HG03432 (cell line): ENCODE results near the gene YAP1.

Experiments
- ATAC-seq: cut with Tn5 transposase; IDR thresholded peaks from one replicate; pipeline ENCODE4 v1.9.1; 2021; ENCODE audit warnings: mild to moderate bottlenecking, moderate library complexity; ENCODE audit not compliant: unreplicated experiment

YAP1 gene

DNA sequence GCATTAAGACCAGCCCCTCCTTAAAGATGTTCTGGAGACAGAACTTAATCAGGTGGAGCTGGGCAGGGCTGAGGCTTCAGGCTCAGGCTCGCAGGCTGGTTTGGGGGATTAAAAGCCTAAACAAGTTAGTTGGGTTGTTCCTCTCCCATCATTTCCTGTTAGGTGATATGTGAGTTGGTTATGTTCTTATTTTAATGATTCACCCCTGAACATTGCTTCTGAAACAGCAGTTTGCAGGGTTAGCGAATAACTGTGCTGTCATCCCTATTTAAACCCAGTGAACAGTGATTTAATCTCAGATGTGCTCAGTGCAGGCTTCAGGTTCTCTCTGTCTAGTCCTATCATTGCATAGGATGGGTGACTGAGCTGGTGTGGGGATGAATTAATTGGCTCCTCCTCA is 159.7 kb downstream of the YAP1 start:
- ATAC-seq = no peak

DNA sequence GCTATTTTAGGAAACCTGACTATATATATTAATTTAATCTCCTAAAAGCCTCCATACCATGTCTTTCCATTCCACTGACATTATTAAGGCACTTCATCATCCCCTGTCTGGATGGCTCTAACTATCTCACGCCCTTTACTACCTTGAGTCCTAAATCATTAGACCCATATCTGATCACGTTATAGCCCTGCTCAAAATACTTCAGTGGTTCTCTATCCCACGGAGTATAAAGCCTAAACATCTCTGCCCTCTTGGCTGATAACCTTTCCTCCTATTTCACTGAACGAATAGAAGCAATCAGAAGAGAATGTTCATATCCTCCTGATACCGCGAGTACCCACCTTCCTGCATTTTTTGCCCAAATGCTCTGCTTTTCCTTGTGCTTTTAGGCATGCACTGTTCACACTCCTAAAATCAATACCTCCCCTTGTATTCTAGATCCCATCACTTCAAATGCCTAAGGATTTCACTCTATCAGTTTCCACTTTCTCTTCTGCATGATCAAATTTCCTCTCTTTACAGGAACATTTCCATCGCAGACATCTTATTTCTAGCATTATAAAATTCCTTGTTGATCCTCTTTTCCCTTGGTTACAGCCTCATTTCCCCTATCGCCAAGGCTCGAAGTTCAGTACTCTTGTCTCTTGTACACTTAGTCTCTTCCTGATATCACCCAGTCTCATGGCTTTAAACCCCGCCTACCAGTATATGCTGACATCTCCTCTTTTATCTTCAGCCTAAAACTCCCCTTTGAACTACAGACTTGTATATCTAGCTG is 162.0 kb downstream of the YAP1 start:
- ATAC-seq = no peak

DNA sequence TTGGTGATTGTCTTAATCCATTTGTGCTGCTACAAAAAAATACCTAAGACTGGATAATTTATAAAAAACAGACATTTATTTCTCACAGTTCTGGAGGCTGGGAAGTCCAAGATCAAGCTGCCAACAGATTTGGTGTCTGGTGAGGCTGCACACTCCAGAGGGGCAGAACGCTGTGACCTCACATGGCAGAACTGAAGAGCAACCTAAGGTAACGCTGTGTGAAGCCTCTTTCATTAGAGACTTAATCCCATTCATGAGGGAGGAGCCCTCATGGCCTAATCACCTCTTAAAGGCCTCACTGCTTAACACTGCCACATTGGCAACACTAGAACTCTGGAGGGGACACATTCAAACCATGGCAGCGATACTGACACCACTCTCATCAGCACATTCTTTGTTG is 164.4 kb downstream of the YAP1 start:
- ATAC-seq = no peak

DNA sequence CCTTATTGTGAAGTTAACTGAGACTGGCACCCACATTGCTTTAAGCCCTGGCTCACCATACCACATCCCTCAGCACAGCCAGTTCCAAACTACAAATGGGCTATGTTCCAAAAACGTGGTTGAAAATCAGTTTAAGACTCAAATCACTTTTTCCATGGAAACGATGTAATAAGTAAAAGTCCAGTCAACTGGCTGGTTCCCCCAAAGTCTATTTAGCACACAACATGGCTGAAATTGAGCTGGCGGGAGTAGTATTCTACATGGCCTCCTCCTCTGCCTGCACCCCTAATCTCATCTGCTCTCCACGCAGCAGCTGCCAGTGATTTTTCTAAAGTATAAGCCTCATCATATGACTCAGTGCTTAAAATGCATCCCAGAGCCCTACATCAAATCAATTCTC is 166.1 kb downstream of the YAP1 start:
- ATAC-seq = no peak

- ATAC-seq = no peak
Observed at GRCh38 chr11:102276783-102277182, 166.5 kb downstream of the YAP1 start.

DNA sequence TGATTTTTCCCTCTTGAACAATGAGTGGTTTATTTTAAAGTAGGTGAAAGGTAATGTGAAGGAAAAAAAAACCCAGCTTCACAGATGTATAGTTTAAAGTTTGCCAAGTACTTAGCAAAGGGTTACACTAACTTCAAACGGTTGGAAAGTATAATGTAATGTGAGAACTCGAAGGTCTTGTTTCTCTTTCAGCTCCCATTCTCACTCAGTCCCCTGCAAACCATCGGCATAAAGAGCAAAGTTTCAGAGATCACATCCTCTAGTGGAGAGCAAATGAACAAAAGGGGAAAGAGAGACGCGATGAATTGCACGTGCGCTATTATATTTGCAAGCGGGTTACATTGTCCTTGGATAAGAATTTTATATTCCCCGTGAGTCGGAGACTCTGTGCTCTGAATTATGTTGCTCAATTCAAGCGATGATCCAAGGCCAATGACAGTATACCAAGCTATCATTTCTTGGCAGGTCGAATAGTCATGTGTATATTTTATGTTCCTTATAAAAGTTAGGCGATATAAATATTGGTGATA is 169.5 kb downstream of the YAP1 start:
- ATAC-seq = peak; percentile 97

- ATAC-seq = peak; percentile 36
Observed at GRCh38 chr11:102280245-102280833, 170.1 kb downstream of the YAP1 start.
